DMS153 treated with DMSO at 0.1 percent for 48 hours (cell line): ENCODE data around the gene ZNF280C.

Source experiments
- DNase-seq: peaks from one replicate; lab custom pipeline; 2025; ENCODE audit not compliant: unreplicated experiment; lab: John Stamatoyannopoulos, UW

The ZNF280C gene

DNA sequence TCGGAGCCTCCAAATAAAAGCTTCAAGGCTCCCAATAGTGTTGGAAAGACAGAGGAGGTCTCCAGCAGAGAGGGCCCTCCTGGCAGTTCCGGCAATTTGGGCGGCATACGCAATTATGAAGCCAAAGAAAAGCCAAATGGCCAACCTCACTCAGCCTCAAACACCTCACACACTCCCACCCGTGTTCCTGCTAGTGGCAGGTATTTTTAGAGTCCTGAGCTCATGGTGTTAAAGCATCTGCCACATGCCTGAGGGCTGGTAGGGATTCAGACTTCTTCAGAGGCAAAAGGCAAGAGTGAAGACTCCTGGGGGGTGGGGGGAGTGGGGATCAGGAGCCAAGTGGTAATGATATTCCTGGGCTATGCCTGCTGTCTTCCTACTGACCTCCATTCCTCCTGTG lies 89.5 kb downstream of the ZNF280C start:
- no peak for DNase-seq

DNA sequence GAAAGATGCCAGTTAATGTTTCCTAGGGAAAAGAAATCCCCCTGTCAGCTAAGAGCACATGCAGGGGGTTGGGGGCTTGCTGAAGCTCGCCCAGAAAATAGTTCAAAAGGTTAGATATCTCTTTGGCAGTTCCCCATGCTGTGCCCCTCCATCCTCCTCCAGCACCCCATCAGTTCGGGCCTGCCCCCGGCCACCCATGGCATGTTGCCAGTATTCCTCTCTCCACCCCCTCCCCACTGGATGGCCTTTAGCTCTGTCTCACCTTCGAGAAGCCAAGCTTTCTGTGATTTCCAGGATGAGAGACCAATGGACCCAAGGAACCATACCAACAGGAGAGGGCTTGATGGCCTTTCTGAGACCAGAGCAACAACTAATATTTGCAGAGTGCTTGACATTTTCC lies 91.8 kb downstream of the ZNF280C start:
- DNase-seq = no peak

DNA sequence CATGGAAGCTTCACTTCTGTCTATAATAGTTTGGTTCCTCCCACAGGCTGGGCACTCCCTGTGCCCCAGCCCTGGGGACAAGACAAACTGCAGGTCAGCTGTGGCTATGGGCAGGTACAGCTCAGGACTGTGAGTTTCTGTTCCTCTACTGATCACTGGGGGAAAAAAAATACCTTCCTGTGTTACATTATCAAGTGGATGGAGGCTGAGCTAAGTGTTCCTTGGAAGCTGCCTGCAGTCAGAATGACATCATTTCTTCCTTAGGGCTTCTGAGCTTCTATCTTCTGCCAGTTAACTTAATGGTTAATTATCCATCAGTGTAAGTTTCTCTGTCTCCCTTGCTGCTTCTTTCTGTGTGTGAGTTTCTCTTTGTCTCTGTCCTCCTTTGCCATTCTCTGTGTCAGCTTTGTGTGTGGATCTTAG lies 92.3 kb downstream of the ZNF280C start:
- no peak for DNase-seq

DNA sequence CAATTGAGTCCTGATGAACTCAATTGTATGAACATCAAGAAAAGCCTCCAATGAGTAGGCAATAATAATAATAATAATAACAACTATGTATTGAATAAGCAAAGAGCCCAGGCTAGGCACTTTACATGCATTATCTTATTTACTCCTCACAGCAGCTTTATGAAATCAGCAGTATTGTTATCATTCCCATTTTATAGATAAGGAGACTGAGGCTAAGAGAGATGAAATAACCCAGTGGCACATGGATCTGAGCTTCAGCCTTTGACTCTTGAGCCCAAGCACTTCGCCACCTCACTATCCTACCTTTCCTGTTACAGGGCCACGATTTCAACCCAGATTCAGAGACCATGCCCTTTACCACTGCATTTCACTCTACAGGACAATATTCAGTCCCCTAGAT lies 93.8 kb downstream of the ZNF280C start:
- DNase-seq = no peak

DNA sequence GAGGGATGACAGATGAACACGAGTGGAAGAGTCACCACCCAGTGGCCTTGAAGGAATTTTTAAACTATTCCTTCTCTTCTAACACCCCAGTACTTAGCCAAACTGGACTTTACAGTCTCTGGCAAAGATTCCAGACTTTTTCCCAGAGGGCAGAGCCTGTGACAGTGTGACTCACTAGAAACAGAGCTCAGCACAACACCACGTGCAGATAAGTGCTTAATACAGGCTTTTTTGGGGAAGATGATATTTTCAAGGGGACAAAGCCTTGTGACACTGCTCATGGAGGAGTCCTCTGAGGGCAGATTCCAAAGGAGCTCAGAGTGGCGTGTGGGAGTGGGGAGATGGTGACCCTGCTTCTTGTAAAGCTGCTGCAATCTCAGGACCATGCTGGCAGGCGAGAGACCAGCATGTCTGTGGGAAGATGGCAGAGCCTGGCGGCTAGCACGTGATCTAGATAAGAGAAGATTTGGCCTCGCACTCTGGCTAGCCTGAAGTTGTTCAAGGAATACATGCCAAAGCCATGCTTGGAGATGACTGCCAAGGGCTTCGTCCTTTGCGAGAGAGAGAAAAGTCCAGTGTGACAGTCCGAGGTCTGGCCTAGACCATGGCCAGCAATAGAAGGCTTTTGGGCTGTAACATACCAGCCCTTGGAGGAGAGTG lies 94.5 kb downstream of the ZNF280C start:
- no peak for DNase-seq

DNA sequence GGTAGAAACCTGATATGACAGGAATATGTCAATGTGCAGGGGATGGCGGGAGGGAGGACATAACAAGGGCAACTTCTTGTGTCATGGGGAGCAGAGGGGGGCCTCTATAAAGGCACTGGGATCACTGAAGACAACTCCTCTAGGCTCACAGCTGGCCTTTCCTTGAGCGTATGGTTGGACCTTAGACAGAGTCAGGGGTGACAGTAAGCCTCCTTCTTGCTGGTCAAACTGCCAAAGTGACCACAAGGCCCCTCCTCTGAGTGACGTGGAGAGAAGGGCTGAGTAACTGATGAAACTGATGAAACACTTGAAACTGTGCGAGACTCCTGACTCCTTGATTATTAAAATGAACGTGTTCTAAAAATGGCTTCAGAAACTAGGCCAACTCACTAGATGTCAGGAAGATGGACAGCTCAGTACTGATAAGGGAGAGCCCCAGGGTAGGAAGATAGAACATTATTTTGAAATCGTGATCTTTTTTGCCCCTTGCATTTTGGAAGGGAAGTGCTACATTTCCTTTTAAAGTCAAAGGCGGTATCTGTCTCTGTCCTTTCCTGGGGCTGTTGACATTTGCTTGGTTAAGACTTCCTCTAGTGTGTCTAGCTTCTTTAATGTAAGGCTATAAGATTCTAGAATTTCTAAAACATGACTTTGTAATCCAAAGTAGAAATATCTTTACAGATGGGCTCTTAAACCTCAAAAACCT lies 95.4 kb downstream of the ZNF280C start:
- DNase-seq = no peak

DNA sequence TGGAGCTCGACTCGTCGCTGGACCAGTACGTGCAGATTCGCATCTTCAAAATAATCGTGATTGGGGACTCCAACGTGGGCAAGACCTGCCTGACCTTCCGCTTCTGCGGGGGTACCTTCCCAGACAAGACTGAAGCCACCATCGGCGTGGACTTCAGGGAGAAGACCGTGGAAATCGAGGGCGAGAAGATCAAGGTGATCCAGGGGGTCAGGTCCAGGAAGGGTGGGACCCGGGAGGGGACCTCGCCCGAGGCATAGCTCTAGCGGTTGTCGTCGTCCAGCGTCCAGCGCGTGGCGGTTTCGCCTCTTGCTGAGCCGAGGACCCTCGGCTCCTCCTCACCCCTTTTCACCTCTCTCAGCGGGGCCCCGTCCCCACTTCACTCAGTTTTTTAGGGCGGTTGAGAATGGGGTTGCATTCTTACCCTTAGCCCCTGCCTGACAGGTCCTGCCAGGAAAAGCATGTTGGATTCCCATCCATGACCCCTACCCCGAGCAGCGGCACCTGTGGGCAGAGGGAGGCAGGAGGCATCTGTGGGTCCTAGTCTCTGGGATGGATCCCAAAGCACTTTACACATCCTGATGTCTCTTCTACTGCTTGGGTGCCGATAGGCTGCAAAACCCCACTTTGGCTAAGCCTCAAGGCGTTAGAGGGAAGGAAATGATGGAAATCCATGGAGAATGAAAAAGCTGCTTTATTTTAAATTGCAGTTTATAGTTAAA lies 96.4 kb downstream of the ZNF280C start:
- no peak for DNase-seq

DNA sequence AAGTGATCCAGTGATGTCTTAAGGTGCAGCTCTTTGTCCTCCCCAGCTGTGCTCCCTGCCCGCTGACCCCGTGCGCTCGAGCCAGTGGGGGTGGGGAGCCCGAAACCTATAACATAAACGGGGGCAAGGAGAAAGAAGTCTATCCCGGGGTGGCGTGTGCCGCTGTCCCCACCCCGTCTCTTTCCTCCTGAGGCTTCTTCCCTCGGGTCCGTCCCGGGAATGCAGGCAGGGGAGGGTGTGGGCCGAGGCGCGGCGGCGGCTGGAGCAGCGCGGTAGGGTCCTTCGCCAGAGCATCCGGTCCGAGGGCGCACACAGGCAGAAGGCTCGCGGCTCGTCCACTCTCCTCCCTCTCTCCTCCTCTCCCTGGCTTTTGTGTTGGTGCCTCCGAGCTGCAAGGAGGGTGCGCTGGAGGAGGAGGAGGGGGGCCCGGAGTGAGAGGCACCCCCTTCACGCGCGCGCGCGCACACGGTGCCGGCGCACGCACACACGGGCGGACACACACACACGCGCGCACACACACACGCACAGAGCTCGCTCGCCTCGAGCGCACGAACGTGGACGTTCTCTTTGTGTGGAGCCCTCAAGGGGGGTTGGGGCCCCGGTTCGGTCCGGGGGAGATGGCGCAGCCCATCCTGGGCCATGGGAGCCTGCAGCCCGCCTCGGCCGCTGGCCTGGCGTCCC lies 97.1 kb downstream of the ZNF280C start, which contains the start of gene RAB33A:
Gene RAB33A, plus strand, starts transcription at position 517 of the 681 bp plus-strand sequence. Its CDS starts 101 bp downstream, at position 618.
- DNase-seq = no peak

DNA sequence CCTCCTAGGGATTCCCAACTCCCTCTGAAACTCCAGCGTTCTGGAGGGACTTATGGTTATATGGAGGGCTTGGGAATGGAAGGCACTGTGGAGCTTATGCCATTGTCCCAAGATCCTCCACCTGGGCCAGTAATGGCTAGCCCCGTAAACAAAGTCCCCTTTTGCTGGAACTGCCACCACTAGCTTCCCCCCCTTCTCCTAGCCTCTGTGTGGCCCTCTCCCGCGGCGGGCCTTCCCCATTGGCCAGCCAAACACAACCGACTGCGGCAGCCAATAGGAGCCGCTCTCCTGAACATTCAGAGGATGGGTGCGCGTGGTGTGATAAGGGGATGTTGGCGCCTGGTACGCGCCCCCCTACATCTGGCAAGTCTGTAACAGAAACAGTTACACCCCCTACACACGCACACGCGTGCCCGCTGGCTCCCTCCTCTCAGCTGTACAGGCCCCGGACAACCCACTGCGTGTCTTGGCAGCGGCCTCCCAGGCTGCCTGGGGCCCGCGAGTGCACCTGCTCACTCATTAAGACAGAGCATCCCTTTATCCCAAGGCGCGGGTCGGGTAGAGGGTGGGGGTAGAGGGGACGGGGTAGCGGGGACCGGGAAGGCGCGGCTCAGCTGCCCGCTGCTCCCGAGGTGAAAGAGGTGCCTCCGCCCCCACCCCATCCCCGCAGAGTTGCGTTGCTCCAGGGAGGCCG lies 97.8 kb downstream of the ZNF280C start:
- peak; percentile 52 for DNase-seq

DNA sequence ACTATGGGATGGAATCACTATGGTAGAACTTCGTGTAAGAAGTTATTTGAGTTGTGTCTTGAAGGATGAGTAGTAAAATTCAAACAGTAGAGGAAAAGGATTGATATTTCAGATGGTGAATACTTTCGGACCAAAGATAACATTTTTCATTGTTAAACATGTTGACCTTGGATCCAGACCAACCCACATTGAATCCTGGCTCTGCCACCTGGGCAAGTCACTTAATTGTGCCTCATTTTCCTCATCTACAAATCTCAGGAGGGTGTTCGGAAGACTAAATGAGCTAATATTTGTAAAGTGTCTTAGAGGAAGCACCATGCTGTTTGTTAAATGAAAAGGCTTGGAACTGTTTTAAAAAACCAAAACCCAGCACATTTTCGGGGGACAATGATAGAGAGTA lies 101.7 kb downstream of the ZNF280C start:
- DNase-seq = no peak

DNA sequence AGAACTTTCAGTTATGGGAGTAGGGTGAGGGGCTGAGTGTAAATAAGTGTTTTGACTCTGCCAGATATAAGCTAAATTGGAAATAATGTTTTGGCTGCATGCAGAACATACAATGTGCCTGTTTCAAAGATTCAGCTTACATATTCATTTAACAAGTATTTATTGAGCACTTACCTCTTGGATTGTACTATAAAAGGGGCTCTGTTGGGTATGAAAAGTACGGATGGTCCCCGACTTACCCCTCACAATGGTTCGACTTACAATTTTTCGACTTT lies 102.3 kb downstream of the ZNF280C start:
- DNase-seq = no peak

DNA sequence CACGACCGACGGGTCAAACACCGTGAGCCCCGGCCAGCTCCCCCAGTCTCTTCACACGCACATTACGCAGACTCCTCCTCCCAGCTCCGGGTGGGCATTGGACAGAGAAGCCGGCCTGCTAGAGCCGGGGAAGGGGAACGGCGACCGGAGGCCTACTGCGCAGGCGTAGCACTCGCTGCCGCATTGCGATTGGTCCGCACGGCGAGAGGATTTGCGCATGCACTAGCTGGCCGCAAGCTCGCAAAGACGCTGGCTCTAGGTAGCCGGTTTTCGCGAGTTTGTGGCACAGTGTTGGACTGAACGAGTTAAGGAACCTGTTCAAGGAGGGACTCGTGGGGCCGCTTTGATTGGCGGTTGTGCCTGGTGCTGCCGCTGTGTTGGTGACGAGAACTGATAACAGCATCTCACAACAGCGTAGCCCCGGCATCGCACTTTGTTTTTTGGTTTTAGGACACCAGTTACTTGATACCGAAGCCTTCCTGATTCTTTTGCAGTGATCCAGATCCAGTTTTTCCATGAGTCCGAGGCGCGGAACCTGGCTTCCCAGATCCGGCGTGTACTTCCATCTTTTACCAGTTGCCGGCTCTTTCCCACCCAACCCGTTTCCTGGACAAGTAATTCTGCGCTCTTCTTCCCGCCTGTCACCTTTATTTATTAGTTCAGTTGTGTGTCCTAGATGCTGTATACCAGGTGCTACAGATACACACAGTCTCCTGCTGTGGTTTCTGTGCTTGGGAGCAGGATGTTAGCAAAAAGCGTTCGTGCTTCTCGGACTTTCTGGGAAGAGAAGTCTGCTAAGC lies 102.8 kb downstream of the ZNF280C start, which contains the start of gene AIFM1:
Gene AIFM1, minus strand, starts transcription at position 139 of the 800 bp plus-strand sequence. CDS start 185 bp downstream, outside the sequence.
- peak; percentile 98 for DNase-seq

DNA sequence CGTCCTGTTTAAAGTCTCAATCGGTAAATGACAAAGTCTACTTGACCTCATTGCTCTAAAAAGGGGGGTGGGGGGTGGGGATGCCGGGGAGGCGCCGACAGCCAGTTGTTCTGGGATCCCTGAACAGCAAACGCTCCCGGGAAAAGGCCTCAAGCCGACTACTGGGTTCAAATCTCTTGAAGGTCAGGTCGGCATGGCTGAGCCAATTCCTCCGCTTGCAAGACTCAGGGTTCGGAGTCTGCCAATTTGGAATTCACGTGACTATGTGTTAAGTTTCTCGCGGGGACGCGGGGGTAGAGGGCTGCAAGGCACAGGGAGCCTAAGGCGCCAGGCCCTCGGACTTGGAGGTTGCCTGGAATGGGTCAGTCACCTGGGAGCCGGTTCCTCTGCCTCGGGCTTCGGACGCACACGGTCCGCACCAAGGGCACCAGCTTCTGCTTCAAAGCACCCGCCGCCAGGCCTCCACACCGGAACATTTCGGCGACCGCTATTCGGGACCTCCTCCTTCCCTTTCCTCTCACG lies 103.5 kb downstream of the ZNF280C start:
- no peak for DNase-seq

DNA sequence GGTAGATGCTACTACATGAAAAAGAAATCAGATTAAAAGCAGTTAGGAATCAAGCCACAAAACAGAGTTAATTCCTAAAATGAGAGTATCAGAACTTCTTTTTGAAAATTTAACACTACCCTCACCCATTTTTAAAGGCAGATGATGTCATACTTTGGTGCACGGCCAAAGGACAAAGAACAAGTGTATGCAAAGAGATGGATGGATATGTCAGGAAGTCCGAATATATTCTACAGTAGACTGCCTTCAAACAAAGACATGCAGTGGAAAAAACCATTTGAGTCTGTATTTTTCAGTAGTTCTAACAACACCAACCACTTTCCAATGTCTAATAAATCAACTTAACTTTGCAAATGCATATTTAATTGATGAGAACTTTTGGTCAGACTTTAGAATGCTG lies 105.3 kb downstream of the ZNF280C start:
- DNase-seq = no peak

DNA sequence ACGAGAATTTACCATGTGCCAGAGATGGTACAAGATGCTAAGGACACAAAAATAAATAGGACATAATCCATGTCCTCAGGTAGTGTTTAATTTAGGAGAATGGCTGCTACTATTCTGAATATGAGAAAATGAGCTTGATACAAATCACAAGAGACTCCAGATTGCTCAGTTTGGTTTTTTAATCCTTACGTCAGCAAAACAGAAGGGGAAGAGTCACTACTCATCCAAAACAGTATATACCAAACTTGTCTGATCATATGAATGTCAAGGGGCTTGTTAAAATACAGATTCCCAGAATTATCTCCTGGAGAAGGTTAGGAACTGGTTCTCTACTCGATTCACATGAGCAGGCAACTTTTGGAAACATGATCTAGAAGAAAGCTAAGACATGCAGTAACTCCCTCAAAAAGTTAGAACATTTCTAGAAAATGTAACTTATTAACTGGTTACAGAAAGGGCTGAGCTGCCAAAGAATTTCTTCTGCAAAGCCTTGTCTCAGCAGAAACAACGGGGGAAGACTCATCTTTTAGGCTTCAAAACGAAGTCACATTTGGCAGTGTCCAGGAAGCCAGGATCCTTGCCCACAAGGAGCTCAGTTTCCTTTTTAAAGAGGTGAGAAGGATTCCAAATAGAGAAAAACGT lies 106.5 kb downstream of the ZNF280C start:
- no peak for DNase-seq

DNA sequence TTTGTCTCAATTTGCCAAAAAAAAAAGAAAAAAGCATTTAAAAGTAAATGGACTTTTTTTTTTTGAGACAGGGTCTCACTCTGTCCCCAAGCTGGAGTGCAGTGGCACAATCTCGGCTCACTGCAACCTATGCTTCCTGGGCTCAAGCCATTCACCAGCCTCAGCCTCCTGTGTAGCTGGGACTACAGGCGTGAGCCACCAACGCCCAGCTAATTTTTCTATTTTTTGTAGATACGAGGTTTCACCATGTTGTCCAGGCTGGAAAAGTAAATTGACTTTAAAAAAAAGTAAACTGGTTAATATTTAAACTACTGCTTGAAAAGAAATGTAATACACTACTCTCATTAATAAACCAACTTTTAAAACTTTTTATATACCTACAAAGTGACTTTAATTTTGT lies 108.9 kb downstream of the ZNF280C start:
- DNase-seq = no peak

DNA sequence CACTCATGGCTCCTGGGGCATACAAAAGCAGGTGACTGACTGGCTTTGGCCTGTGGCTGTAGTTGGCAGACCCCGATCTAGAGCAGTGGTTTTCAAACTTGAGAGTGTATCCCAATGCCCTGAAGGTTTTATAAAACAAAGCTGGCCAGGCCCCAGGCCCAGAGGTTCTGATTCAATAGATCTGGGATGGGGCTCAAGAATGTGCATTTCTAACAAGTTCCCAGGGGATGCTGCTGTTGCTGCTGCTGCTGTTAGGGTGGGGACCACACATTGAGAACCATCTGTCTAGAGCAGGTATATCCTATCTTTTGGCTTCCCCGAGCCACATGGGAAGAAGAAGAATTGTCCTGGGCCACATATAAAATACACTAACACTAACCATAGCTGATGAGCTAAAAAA lies 110.4 kb downstream of the ZNF280C start:
- no peak for DNase-seq

DNA sequence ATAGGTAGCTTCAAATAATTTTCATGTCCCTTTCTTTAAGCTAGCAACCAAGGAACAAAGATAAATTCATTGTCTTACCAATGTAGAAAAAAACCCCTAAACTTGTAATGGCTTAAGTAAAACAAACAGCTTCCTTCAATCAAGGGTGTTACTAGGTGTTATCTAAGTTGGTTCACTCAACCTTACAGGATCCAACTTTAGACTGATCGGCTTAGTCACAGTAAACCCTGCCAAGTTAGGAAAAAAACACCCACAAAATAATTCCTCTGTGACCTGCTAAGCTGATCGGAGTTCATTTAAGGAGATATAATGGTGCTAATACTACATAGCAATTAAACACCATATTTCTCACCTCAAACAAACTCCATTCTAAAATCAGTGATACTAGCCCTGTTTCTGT lies 113.1 kb downstream of the ZNF280C start:
- DNase-seq = no peak
